HFFc6 (cell line): ENCODE results near the gene SELENOP. TPM values are rescaled to one million over a fixed set of nuclear protein-coding genes. Genes with fewer than 3 reads are reported as not detected.
"Not testable (repeated sequence)": the region's sequence is repeated elsewhere in the genome, so short reads cannot be mapped to it uniquely, and the experiment has no call there.

Experiments used
- DNase-seq: peaks from one replicate; pipeline ENCODE4 v3.0.0-alpha.2; 2018
- H3K27ac Mint-ChIP-seq: 2 replicates; pipeline ENCODE4 v1.8.0; 2020; ENCODE audit warnings: mild to moderate bottlenecking, mixed read lengths
- H3K27me3 Mint-ChIP-seq: 2 replicates; pipeline ENCODE4 v1.8.0; 2021; ENCODE audit warnings: mild to moderate bottlenecking, moderate library complexity, mixed read lengths; ENCODE audit not compliant: insufficient read depth
- H3K36me3 Mint-ChIP-seq: 2 replicates; pipeline ENCODE4 v1.8.0; 2021; ENCODE audit warnings: low read depth, mixed read lengths
- H3K4me1 Mint-ChIP-seq: 2 replicates; pipeline ENCODE4 v1.8.0; 2020; ENCODE audit warnings: low read depth, mixed read lengths
- H3K4me3 Mint-ChIP-seq: 2 replicates; pipeline ENCODE4 v1.8.0; 2020; ENCODE audit warnings: mild to moderate bottlenecking, moderate library complexity, mixed read lengths
- H3K9me3 Mint-ChIP-seq: 2 replicates; pipeline ENCODE4 v1.8.0; 2020; ENCODE audit warnings: mild to moderate bottlenecking, mixed read lengths
- total RNA-seq, 6 experiments: library from RNA; stranded (reverse); fragmentation: NEBNext Ultra II Directional; extraction: Animal tissue kit (Norgen Biotek cat#: 25700); gene quantifications; 2 replicates in 1 of 6; 3 replicates in 5 of 6; pipeline ENCODE4 v1.2.3, GENCODE V29; 2021
- TF ChIP-seq, protein P1 (sequence below): fragments of 200-600 bp; sonication (generic); IDR thresholded peaks from 2 replicates; pipeline ENCODE4 v1.5.0; 2021; ENCODE audit warnings: antibody characterized with exemption, mild to moderate bottlenecking

The SELENOP gene
- total RNA-seq, 6 experiments from 2014 or later = 0.33 to 0.63 (median 0.47) TPM; not detected in 2

- no peaks in the 10 kb centered on the region for H3K9me3 Mint-ChIP-seq
- no peaks in the 10 kb centered on the region for H3K36me3 Mint-ChIP-seq
- no peak for DNase-seq
- H3K27ac Mint-ChIP-seq = no peak overlapping the region
- no peak overlapping the region for H3K4me3 Mint-ChIP-seq
- no peaks in the 10 kb centered on the region for H3K4me1 Mint-ChIP-seq
- TF ChIP-seq, protein P1, sequence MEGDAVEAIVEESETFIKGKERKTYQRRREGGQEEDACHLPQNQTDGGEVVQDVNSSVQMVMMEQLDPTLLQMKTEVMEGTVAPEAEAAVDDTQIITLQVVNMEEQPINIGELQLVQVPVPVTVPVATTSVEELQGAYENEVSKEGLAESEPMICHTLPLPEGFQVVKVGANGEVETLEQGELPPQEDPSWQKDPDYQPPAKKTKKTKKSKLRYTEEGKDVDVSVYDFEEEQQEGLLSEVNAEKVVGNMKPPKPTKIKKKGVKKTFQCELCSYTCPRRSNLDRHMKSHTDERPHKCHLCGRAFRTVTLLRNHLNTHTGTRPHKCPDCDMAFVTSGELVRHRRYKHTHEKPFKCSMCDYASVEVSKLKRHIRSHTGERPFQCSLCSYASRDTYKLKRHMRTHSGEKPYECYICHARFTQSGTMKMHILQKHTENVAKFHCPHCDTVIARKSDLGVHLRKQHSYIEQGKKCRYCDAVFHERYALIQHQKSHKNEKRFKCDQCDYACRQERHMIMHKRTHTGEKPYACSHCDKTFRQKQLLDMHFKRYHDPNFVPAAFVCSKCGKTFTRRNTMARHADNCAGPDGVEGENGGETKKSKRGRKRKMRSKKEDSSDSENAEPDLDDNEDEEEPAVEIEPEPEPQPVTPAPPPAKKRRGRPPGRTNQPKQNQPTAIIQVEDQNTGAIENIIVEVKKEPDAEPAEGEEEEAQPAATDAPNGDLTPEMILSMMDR = no peak
- H3K27me3 Mint-ChIP-seq = peaks cover 3% of the 10 kb centered on the region; the same call in 1 of the 2 replicates
Observed at GRCh38 chr5:42854795-42855194, 43.1 kb upstream of the SELENOP start.

GRCh38 chr5:42852826-42853225, 41.1 kb upstream of the SELENOP start:
- H3K4me1 Mint-ChIP-seq = no peaks in the 10 kb centered on the region

DNA sequence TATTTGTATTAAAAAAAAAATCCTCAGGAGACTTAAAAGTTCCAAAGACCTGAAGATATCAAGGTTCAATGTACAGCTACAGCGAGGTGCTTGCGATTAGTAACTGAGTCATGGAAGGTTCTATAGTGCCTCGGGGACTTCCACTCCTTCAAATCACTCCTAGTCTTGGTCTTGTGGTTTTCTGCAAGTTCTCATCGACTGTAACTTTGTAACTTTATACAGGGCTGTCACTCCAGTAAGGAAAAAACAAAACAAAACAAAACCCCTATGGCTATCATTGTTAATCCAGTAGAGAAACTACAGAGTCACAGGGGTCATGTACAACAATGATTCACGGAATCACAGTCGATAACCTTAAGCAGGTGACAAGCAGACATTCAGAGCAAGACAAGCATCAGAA, 39.8 kb upstream of the SELENOP start:
- Mint-ChIP-seq H3K27me3 (no peaks in the 10 kb centered on the region; the same call in 1 of the 2 replicates), H3K9me3 (no peaks in the 10 kb centered on the region), H3K36me3 (no peaks in the 10 kb centered on the region), H3K27ac (no peak overlapping the region), H3K4me1 (no peaks in the 10 kb centered on the region), H3K4me3 (no peak overlapping the region)
- no peak for DNase-seq
- TF ChIP-seq, protein P1 = no peak

More at GRCh38 chr5:42852826-42853225, 41.1 kb upstream of the SELENOP start:
- TF ChIP-seq, protein P1 = no peak
- DNase-seq = no peak
- Mint-ChIP-seq H3K27me3 (no peaks in the 10 kb centered on the region; the same call in 1 of the 2 replicates), H3K4me3 (no peak overlapping the region), H3K27ac (no peak overlapping the region), H3K9me3 (no peaks in the 10 kb centered on the region), H3K36me3 (no peaks in the 10 kb centered on the region)

- Mint-ChIP-seq H3K27me3 (no peaks in the 10 kb centered on the region; the same call in 1 of the 2 replicates), H3K4me1 (no peaks in the 10 kb centered on the region), H3K9me3 (no peaks in the 10 kb centered on the region), H3K36me3 (no peaks in the 10 kb centered on the region), H3K27ac (no peak overlapping the region), H3K4me3 (no peak overlapping the region)
- TF ChIP-seq, protein P1 = no peak
- DNase-seq = no peak
Observed at GRCh38 chr5:42848545-42848944, 36.9 kb upstream of the SELENOP start.

- not testable (repeated sequence) for H3K27me3 Mint-ChIP-seq, DNase-seq, H3K9me3 Mint-ChIP-seq, H3K4me1 Mint-ChIP-seq, H3K4me3 Mint-ChIP-seq, H3K27ac Mint-ChIP-seq, H3K36me3 Mint-ChIP-seq
Observed at GRCh38 chr5:42844408-42844807, 32.7 kb upstream of the SELENOP start.

- TF ChIP-seq, protein P1 = no peak
- Mint-ChIP-seq H3K4me1 (peaks cover 8% of the 10 kb centered on the region), H3K27ac (no peak overlapping the region), H3K9me3 (no peaks in the 10 kb centered on the region), H3K27me3 (no peaks in the 10 kb centered on the region; the same call in 1 of the 2 replicates), H3K4me3 (no peak overlapping the region), H3K36me3 (no peaks in the 10 kb centered on the region)
- DNase-seq = no peak
Observed at GRCh38 chr5:42843675-42844292, 32.1 kb upstream of the SELENOP start.
